AG09309 (cell line): ENCODE measurements around the gene KLHL40.

Source experiments
- DNase-seq: peaks from one replicate; pipeline ENCODE4 v3.0.0-alpha.2; 2010; ENCODE audit warnings: low read depth
- H3K4me3 ChIP-seq: 2 replicates; pipeline ENCODE4 v1.5.1; 2011; ENCODE audit warnings: mild to moderate bottlenecking, low read depth, low read length, moderate library complexity; ENCODE audit not compliant: control insufficient read depth
- CTCF ChIP-seq: IDR thresholded peaks from 2 replicates; pipeline ENCODE4 v1.5.1; 2011; ENCODE audit warnings: mild to moderate bottlenecking, low read depth, low read length, inconsistent platforms; ENCODE audit not compliant: insufficient read depth, control insufficient read depth; ENCODE audit errors: missing control alignments

The KLHL40 gene

GRCh38 chr3:42665050-42665878, 20.1 kb upstream of the KLHL40 start:
- DNase-seq: no peak
- no peak for TF ChIP-seq CTCF
- H3K4me3 ChIP-seq: no peak overlapping the region

GRCh38 chr3:42666022-42666421, 19.3 kb upstream of the KLHL40 start:
- DNase-seq: no peak
- no peak overlapping the region for H3K4me3 ChIP-seq
- no peak for TF ChIP-seq CTCF

GRCh38 chr3:42666577-42666998, 18.7 kb upstream of the KLHL40 start:
- no peak overlapping the region for H3K4me3 ChIP-seq
- no peak for TF ChIP-seq CTCF
- DNase-seq: no peak

- H3K4me3 ChIP-seq: no peak overlapping the region
- no peak for DNase-seq
- TF ChIP-seq CTCF: no peak
Measured at GRCh38 chr3:42667096-42667522, 18.2 kb upstream of the KLHL40 start.

- H3K4me3 ChIP-seq: no peak overlapping the region
- DNase-seq: no peak
- TF ChIP-seq CTCF: no peak
Measured at GRCh38 chr3:42667523-42668412, 17.6 kb upstream of the KLHL40 start.

GRCh38 chr3:42668413-42668760, 16.9 kb upstream of the KLHL40 start:
- no peak overlapping the region for H3K4me3 ChIP-seq
- DNase-seq: no peak
- TF ChIP-seq CTCF: no peak
